ACHN (cell line): Measurements from ENCODE around the gene KDM5B.
"Not testable (repeated sequence)": the region's sequence is repeated elsewhere in the genome, so short reads cannot be mapped to it uniquely, and the experiment has no call there.

Source experiments
- DNase-seq: peaks from one replicate; pipeline ENCODE4 v3.0.0-alpha.2; 2015
- in situ Hi-C: cut with HindIII; loops from 2 replicates; pipeline ENCODE4 v1.10.0; 2017; ENCODE audit warnings: low sequenced_read_pairs, low pct_ligation_motif_present, low pct_unique_long_range_greater_than_20kb

The KDM5B gene

GRCh38 chr1:202807926-202808757, at the start of gene KDM5B:
Gene KDM5B, minus strand, starts transcription at chr1:202808421. Its CDS starts 116 bp downstream, at chr1:202808305.
- in situ Hi-C loops: no loop called here
- DNase-seq: peak; percentile 70

- no peak for DNase-seq
Measured at GRCh38 chr1:202857136-202857610, 49.0 kb upstream of the KDM5B start.

DNA sequence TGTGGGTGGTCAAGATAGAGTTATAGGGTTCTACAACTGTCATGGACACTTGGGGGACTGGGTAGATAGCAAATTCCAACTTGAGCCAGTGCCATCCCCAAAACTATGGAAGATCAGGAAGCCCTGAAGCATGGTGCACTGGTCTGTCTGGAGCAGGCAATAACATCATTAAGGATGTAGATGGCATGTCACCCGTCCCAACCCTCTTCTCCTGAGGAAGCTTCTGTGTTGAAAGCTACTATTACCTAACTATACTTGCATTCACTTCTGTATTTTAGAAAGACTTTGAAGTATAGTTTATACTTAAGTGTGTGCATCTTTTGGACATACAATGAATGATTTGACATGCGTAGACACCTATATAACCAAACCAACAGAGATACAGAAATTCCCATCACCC, 47.8 kb upstream of the KDM5B start:
- no peak for DNase-seq
- in situ Hi-C loops: loop anchor here (25.0 kb wide), 1 partner anchor 119 kb away; no protein-coding TSS in a partner anchor

More at GRCh38 chr1:202857136-202857610, 49.0 kb upstream of the KDM5B start:
- in situ Hi-C loops: loop anchor here (25.0 kb wide), 1 partner anchor 120 kb away; no protein-coding TSS in a partner anchor

DNA sequence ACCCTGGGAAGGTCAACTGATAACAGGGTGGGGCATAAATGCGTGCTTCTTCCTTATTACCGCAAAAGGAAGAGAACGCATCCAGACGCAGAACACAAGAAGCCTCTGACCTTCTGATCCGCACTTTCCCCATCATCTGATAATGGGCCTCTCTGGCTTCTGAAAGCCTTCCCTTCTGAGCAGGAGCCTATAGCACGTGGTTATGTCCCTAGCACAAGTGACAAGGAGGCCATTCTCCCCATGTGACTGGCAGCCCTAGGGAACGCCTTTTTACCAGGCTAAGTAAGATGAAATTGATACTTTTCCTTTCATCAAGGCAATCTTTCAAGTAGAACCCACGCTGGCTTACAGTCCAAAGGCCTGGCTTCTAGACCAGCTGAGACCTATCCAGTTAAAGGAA, 46.6 kb upstream of the KDM5B start:
- no peak for DNase-seq

GRCh38 chr1:202852163-202852904, 44.1 kb upstream of the KDM5B start:
- in situ Hi-C loops: loop anchor here (25.0 kb wide), 1 partner anchor 115 kb away; no protein-coding TSS in a partner anchor
- DNase-seq: peak; percentile 65

More for the DNA sequence above, 46.6 kb upstream of the KDM5B start:
- in situ Hi-C loops: loop anchor here (25.0 kb wide), 1 partner anchor 117 kb away; no protein-coding TSS in a partner anchor

- in situ Hi-C loops: loop anchor here (25.0 kb wide), 1 partner anchor 113 kb away; no protein-coding TSS in a partner anchor
- DNase-seq: no peak
Measured at GRCh38 chr1:202850593-202851362, 42.6 kb upstream of the KDM5B start.

DNA sequence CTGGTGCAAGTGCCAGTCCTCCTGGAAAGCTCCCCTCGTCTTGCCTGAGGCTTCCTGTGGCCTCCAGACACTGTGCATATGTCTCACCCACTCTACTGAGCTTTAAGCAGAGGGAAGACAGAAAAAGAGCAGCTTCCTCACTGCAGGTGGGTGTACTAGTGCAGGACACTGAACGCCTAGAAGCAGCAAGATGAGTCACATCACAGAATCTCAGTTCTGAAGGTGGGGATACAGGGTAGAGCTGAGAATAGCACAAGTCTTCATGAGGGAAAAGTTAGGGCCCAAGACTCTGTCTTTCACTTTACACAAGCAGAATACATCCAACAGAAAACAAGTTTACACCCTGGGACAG, 39.9 kb upstream of the KDM5B start:
- in situ Hi-C loops: no loop called here
- no peak for DNase-seq

- in situ Hi-C loops: no loop called here
- DNase-seq: no peak
Measured at GRCh38 chr1:202844935-202845334, 36.7 kb upstream of the KDM5B start.

- DNase-seq: no peak
- in situ Hi-C loops: no loop called here
Measured at GRCh38 chr1:202844259-202844658, 36.0 kb upstream of the KDM5B start.

DNA sequence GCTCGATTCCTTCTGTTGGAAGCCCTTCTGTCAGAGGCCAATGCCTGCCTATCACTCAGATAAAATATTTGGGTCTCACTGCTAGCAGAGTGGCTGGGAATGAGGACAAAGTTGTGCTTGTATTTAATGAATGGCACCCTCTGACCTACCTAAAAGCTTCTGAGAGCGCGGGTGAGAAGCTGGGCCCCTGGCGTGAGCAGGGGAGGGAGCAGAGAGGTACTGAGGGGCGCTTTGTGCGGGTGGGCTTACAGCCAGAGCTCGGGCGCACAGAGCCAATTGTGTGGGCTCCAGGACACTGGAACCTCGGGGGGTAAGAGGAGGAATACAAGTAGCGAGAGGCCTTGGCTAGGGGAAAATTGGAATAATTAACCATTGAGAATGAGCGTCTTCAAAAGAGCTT, 34.9 kb upstream of the KDM5B start:
- no peak for DNase-seq
- in situ Hi-C loops: no loop called here

DNA sequence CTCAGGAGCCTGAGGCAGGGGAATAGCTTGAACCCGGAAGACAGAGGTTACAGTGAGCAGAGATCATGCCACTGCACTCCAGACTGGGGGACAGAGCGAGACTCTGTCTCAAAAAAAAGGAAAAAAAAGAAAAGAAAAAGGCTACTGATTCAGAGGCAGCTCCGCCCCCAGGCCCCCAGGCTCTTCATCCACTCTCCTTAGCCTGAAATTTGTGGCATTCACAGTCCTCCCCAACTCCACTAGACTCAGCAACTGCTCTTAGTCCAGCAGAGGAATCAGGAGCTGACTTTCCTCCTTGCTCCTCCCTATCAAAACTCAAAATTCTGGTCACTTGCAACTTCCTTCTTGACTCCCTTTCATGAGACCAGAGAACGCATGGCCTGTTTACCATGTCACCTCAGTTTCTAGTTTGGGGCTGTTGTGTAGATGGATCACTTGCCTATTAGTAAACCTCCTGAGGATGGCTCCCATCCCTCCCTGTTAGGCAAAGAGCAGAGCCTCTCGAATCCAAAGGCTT, 29.6 kb upstream of the KDM5B start:
- in situ Hi-C loops: no loop called here

GRCh38 chr1:202836623-202837403, 28.6 kb upstream of the KDM5B start:
- in situ Hi-C loops: no loop called here
- no peak for DNase-seq

More for the DNA sequence above, 29.6 kb upstream of the KDM5B start:
- no peak for DNase-seq

DNA sequence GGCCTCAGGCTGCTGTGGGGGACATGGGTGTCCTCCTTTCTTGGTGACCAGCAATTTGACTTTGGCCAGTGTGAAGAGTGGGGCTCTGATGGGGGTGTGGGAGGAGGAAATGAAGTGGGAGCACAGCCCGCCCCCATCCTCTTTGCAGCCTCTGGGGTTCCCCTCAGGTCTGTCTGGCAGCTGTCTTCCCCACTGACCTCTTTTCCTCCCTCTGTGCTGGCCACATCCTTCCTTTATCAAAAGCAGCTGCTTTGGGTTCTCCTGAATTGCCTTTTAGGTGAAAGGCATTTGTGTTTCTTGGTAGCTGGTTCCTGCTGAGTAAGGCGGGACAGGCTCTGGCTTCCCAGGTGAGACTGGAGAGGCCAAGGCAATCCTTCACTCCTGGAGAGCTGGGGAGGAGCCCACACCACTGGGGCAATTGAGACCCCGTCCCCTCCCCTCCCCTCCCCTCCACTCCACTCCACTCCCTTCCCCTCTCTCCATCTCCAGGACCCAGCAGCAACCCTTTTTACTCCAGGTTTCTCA, 27.4 kb upstream of the KDM5B start:
- in situ Hi-C loops: no loop called here
- DNase-seq: no peak

- no peak for DNase-seq
- in situ Hi-C loops: no loop called here
Measured at GRCh38 chr1:202834771-202835547, 26.7 kb upstream of the KDM5B start.

DNA sequence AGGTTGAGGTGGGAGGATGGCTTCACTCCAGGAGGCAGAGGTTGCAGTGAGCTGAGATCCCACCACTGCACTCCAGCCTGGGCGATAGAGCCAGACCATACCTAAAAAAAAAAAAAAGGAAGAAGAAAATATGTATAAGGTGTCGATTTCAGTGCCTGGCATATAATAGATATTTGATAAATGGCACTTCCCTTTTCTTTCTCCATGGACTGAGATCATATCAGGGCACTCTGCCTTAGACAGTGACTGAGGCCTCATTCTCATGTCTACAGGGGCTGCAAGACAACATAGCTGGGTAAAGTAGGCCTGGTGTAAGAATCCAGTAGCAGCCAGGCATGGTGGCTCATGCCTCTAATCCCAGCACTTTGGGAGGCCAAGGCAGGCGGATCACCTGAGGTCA, 23.7 kb upstream of the KDM5B start:
- no peak for DNase-seq
- in situ Hi-C loops: no loop called here

DNA sequence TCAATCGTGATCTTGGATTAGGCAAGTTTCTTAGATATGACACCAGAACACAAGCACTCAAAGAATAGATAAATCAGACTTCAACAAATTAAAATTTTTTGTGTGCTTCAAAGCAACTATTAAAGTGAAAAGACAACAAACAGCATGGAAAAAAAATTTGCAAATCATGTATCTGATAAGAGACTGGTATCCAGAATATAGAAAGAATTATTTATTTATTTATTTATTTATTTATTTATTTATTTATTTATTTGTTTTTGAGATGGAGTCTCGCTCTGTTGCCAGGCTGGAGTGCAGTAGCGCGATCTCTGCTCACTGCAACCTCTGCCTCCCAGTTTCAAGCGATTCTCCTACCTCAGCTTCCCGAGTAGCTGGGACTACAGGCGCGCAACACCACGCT, 21.0 kb upstream of the KDM5B start:
- in situ Hi-C loops, DNase-seq: not testable (repeated sequence)

DNA sequence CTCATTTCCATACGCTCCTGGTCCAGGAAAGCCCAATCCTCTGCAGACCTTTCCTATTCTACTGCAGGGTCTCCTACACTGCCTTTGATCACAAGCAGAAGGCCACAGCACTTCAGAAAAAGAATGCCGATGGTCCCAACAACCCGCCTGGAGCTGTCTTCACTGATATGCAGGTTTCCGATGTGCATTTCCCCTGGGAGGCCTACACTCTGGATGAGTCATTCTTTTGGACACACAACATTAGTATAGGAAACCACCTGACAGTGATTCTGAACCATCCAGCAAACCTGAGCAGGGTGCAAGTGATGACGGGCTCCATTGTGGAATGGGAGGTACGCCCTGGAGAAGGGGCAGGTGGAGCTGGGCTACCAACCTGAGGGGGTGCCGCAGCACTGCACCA, 17.5 kb upstream of the KDM5B start:
- DNase-seq: no peak
- in situ Hi-C loops: no loop called here
